ENCODE data around the gene ZNF562. TPM values are rescaled to one million over a fixed set of nuclear protein-coding genes. Genes with fewer than 3 reads are reported as not detected.
"Not testable (repeated sequence)": the region's sequence is repeated elsewhere in the genome, so short reads cannot be mapped to it uniquely, and the experiment has no call there.

The ZNF562 gene
- total RNA-seq, 6 experiments from 2014 or later, result 15.3 to 21.9 (median 18.7) TPM

GRCh38 chr19:9658769-9659168 lies 16.1 kb downstream of the ZNF562 start:
- Mint-ChIP-seq H3K27ac (no peak overlapping the region), H3K36me3 (ENCODE audit: low read depth) (peaks cover 54% of the 10 kb centered on the region), H3K27me3 (ENCODE audit: insufficient read depth) (no peaks in the 10 kb centered on the region), H3K4me1 (ENCODE audit: low read depth) (peaks cover 7% of the 10 kb centered on the region), H3K9me3 (peaks cover 26% of the 10 kb centered on the region), H3K4me3 (no peak overlapping the region)
- no peak for DNase-seq
- no peak for TF ChIP-seq CTCF (IDR thresholded peaks at IDR 0.05)

- Mint-ChIP-seq H3K9me3 (peaks cover 63% of the 10 kb centered on the region), H3K36me3 (ENCODE audit: low read depth) (peaks cover 88% of the 10 kb centered on the region)
- not testable (repeated sequence) for H3K27me3 Mint-ChIP-seq (ENCODE audit: insufficient read depth); DNase-seq; H3K27ac Mint-ChIP-seq; H3K4me1 Mint-ChIP-seq (ENCODE audit: low read depth); H3K4me3 Mint-ChIP-seq
These were observed 21.8 kb downstream of the ZNF562 start for GRCh38 chr19:9653066-9653555.

- H3K4me1 Mint-ChIP-seq (ENCODE audit: low read depth); H3K27ac Mint-ChIP-seq; H3K27me3 Mint-ChIP-seq (ENCODE audit: insufficient read depth); H3K4me3 Mint-ChIP-seq; DNase-seq: not testable (repeated sequence)
- H3K9me3 Mint-ChIP-seq, result peaks cover 58% of the 10 kb centered on the region
- peaks cover 74% of the 10 kb centered on the region for H3K36me3 Mint-ChIP-seq (ENCODE audit: low read depth)
These were observed 23.4 kb downstream of the ZNF562 start for GRCh38 chr19:9651464-9651863.

- DNase-seq, result no peak
- H3K9me3 Mint-ChIP-seq, result peaks cover 53% of the 10 kb centered on the region
- H3K4me1 Mint-ChIP-seq (ENCODE audit: low read depth), result no peaks in the 10 kb centered on the region
- H3K4me3 Mint-ChIP-seq, result no peak overlapping the region
- H3K36me3 Mint-ChIP-seq (ENCODE audit: low read depth), result peaks cover 74% of the 10 kb centered on the region
- no peak overlapping the region for H3K27ac Mint-ChIP-seq
- TF ChIP-seq CTCF (IDR thresholded peaks at IDR 0.05), result no peak
- no peaks in the 10 kb centered on the region for H3K27me3 Mint-ChIP-seq (ENCODE audit: insufficient read depth)
These were observed 24.6 kb downstream of the ZNF562 start for GRCh38 chr19:9650345-9650744.

- Mint-ChIP-seq H3K4me3 (no peak overlapping the region), H3K4me1 (ENCODE audit: low read depth) (no peaks in the 10 kb centered on the region), H3K27me3 (ENCODE audit: insufficient read depth) (no peaks in the 10 kb centered on the region), H3K9me3 (peaks cover 7% of the 10 kb centered on the region; the same call in 1 of the 2 replicates), H3K36me3 (ENCODE audit: low read depth) (peaks cover 52% of the 10 kb centered on the region), H3K27ac (no peak overlapping the region)
- 0 out of 2 replicates have a peak, but pooled peaks have one; percentile 2 for TF ChIP-seq CTCF (IDR thresholded peaks at IDR 0.05)
- DNase-seq, result no peak
These were observed 29.4 kb downstream of the ZNF562 start for GRCh38 chr19:9645472-9645871.

- H3K27ac Mint-ChIP-seq, result no peak overlapping the region
- H3K4me3 Mint-ChIP-seq, result no peak overlapping the region
- TF ChIP-seq CTCF (IDR thresholded peaks at IDR 0.05), result no peak
- H3K27me3 Mint-ChIP-seq (ENCODE audit: insufficient read depth), result no peaks in the 10 kb centered on the region
- no peak for DNase-seq
- H3K4me1 Mint-ChIP-seq (ENCODE audit: low read depth), result no peaks in the 10 kb centered on the region
- H3K36me3 Mint-ChIP-seq (ENCODE audit: low read depth), result peaks cover 43% of the 10 kb centered on the region
- peaks cover 3% of the 10 kb centered on the region; the same call in 1 of the 2 replicates for H3K9me3 Mint-ChIP-seq
These were observed 30.4 kb downstream of the ZNF562 start for GRCh38 chr19:9644472-9644871.

GRCh38 chr19:9641810-9642209 lies 33.1 kb downstream of the ZNF562 start:
- Mint-ChIP-seq H3K4me3 (no peak overlapping the region), H3K9me3 (peaks cover 3% of the 10 kb centered on the region; the same call in 1 of the 2 replicates), H3K27ac (no peak overlapping the region), H3K36me3 (ENCODE audit: low read depth) (peaks cover 32% of the 10 kb centered on the region), H3K4me1 (ENCODE audit: low read depth) (no peaks in the 10 kb centered on the region), H3K27me3 (ENCODE audit: insufficient read depth) (no peaks in the 10 kb centered on the region)
- no peak for TF ChIP-seq CTCF (IDR thresholded peaks at IDR 0.05)
- DNase-seq, result no peak
